Activated T-cell treated with anti-CD3 and anti-CD28 coated beads for 24 hours (primary cell): ENCODE results near the gene BRD3OS.
"Not testable (repeated sequence)": the region's sequence is repeated elsewhere in the genome, so short reads cannot be mapped to it uniquely, and the experiment has no call there.

Experiments
- DNase-seq: peaks from one replicate; pipeline ENCODE4 v3.0.0-alpha.2; 2020; ENCODE audit warnings: low read depth

Gene BRD3OS

GRCh38 chr9:134063571-134064450, 38.5 kb downstream of the BRD3OS start:
- no peak for DNase-seq

DNA sequence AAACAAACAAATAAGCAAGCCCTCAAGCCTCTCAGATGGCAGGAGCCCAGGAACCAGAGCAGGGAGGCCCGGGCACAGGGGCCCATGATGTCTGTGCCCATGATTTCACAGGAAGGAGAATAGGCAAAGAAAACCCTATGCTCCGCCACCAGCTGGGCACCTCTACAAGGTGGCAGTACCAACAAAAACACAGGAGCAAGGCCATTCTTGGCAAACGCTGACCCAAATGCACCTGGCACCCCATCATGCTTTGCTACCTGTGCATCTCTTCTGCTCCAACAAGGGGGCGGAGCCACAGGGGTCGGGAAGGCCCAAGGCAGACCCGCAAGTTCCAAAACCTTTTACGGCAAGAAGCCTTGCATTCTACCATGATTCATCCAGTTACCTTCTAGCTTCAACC, 39.4 kb downstream of the BRD3OS start:
- DNase-seq, result no peak

DNA sequence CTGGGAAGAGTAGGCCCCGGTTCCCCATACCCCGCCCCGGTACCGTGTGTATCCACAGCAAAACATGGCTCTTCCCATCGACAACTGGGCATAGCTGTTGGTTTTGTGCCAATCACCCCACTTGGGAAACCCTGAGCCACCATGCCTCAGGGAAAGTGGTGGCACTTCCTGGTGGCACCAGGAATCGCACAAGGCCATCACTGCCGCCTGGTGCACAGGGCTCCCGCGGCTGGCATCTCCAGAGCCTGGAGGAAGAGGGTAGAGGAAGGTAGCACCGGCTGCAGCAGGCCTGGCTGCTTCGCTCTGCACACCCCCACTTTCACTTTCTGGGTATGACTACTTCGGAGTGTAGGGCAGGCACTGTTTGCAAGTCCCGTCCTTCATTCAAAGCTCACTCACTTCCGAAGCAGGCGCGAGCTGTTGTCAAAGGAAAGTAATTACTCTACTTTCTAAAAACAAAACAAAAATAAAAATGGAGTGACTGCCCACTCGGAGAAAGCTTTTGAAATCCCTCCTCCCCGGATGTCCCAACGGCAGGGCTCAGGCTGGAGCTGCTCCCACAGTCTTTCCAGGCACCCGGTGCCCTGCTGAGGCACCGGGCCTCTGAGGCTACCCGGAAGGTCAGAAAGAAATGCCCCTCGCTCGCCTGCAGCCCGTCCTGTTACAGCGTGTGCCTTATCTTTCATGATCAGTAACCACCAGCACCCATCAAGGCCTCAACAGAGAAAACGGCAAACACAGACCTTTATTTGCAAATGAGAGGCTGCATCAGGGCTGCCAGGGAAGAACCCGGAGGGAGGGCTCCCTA, 40.5 kb downstream of the BRD3OS start:
- DNase-seq, result peak; percentile 63

DNA sequence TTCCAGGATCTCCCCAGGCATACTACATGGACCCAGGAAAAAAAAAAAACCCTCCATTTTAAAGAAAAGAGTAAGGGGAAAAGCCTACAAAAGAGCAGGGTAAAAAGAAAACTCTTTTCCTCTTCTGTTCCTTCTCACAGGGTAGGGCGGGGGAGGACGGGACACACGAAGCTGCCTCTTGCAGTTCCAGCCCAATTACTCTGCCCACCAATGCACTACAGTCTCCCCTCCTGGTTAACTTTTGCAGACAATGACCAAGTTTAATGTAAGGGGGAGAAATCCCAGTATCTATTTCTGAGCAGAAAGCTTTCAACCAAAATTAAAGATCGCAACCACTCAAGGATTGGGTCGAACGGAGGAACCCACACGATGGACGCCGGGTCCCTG, 41.2 kb downstream of the BRD3OS start:
- DNase-seq, result no peak

GRCh38 chr9:134066913-134067851, 41.9 kb downstream of the BRD3OS start:
- no peak for DNase-seq

DNA sequence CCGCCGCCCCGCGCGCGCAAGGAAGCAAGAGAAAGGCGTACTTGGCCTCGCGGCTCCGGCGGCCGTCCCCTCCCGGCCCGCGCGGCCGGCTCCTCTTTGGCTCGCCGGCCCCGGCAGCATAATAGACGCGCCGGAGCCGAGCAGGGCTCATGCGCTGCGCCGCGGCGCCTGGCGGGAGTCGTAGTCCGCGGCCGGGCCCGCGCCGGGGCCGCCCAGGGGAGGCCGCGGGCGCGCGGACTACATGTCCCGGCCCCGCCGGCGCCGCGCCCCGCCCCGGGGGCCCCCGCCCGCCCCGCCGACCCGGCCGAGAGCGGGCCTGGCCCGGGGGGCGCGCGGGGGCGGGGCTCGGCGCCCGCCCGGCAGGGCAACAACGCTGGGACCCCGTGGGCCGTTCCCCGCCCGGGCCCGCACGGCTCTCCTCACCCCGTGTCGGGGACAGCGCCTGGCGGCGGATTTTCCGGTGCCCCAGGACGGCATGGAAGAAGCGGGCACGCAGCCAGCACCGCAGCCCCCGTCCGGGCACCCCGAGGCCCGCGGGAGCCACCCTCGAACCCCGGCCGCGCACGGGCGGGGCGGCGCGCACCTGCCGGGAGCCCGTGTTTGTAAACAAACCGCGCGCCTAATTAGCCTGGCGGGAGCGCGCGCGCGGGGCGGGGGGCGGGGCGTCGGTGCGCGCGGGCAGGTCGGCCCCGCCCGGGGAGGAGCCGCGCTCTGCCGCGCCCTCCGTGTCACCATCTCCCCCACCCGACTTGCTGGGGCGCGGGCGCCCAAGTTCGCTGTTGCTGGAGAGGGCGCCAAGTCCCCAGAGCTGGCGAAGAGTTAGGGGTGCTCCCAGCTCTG, 42.8 kb downstream of the BRD3OS start, which contains the start of gene BRD3:
Gene BRD3 (minus strand): TSS at position 123 of the 840 bp plus-strand sequence. CDS start 14,549 bp downstream, outside the sequence.
- DNase-seq, result peak; percentile 75

- no peak for DNase-seq
These were observed 43.6 kb downstream of the BRD3OS start for GRCh38 chr9:134068744-134069479.

DNA sequence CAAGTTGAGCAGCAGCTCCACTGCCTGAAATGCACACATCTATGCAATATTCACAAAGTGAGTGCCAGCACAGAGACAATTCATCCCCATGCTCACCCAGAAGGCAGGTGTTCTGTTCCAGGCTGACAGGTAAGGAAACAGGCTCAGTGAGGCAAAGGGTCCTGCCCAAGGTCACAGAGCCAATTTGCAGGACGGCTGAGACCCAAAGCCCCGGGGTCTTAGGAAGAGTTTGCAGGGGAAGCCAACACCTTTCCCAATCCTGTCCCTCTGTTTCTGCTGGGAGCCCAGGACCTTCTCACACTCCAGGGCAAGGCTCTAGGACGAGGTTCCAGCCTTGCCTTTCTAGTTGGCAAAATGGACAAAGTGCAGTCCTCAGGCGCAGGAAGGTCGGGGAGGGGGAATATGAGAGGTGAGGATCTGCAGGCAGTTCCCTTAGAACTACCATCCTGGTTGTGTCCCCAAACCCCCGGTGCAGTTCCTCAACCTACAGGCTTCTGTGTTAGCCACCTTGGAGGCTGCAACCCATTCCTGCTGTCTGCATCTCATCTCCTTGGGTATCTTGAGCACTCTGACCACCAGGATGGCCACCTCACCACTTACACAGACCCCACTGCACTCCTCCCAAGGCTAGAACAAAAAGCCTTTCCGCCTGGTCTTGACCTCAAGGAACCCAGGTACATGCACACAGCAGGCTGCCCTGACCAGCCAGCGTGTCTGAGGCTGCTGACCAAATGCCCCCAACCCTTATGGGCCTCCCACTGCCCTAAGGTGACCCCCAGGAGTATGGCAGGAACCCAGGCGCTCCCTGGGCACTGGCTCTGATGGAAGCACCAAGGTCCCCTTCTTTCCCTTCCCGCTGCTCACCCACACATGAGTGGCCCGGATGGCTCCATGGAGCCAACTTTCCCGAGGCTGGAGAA, 44.5 kb downstream of the BRD3OS start:
- no peak for DNase-seq

DNA sequence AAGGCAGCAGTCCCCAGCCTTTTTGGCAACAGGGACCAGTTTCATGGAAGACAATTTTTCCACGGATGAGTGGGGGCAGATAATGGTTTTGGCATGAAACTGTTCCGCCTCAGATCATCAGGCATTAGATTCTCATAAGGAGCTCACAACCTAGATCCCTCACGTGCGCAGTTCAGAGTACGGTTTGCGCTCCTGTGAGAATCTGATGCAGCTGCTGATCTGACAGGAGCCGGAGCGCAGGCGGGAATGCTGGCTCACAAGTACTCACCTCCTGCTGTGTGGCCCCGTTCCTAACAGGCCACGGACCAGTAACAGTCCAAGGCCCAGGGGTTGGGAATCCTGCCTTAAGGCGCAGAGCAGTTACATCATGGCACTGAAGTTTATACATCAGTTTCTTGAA, 45.9 kb downstream of the BRD3OS start:
- DNase-seq, result no peak

DNA sequence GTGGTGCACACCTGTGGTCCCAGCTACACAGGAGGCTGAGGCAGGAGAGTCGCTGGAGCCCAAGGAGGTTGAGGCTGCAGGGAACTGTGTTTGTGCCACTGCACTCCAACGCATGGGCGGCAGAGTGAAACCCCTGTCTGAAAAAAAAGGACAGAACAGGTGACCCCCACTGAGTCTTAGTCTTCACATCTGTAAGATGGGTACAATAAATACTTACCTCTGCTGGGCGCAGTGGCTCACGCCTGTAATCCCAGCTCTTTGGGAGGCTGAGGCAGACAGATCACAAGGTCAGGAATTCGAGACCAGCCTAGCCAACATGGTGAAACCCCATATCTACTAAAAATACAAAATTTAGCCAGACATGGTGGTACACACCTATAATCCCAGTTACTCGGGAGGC, 47.4 kb downstream of the BRD3OS start:
- DNase-seq, result not testable (repeated sequence)

DNA sequence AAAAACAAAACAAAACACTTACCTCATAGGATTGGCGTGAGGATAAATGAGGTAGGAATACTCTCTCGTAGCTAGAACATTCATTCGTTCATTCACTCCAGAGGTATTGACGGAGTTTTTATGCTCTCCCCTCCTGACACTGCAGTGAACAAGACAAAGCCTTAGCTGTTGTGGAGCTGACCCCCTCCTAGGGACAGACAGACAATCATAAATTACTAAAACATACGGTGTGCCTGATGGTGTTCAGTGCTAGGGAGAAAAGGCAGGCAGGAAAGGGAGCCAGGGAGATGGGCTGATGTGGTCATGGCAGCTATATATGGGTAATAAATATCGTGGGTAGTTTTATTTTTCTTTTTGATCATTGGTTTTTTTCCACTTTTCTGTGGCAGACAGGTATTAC, 48.2 kb downstream of the BRD3OS start:
- DNase-seq, result no peak

DNA sequence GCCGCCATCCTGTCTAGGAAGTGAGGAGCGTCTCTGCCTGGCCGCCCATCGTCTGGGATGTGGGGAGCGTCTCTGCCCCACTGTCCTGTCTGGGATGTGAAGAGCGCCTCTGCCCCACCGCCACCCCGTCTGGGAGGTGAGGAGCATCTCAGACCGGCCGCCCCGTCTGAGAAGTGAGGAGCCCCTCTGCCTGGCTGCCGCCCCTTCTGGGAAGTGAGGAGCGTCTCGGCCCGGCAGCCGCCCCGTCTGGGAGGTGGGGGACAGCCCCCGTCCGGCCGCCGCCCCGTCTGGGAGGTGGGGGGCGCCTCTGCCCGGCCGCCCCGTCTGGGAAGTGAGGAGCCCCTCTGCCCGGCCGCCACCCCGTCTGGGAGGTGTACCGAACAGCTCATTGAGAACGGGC, 50.4 kb downstream of the BRD3OS start:
- not testable (repeated sequence) for DNase-seq

DNA sequence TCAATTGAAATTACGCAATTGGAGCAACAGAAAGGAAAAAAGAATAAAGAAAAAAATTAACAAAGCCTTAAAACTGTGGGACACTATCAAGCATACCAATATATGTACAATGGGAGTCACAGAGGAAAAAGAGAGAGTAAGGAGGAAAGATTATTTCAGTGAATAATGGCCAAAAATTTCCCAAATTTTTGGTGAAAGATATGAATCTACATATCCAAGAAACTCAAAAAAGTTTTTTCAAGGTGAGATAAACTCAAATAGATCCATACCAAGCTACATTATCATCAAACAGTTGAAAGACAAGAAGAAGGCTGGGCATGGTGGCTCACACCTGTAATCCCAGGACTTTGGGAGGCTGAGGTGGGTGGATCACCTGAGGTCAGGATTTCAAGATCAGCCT, 51.4 kb downstream of the BRD3OS start:
- DNase-seq, result no peak
